ENCODE measurements around the gene TPPP.

Gene TPPP

DNA sequence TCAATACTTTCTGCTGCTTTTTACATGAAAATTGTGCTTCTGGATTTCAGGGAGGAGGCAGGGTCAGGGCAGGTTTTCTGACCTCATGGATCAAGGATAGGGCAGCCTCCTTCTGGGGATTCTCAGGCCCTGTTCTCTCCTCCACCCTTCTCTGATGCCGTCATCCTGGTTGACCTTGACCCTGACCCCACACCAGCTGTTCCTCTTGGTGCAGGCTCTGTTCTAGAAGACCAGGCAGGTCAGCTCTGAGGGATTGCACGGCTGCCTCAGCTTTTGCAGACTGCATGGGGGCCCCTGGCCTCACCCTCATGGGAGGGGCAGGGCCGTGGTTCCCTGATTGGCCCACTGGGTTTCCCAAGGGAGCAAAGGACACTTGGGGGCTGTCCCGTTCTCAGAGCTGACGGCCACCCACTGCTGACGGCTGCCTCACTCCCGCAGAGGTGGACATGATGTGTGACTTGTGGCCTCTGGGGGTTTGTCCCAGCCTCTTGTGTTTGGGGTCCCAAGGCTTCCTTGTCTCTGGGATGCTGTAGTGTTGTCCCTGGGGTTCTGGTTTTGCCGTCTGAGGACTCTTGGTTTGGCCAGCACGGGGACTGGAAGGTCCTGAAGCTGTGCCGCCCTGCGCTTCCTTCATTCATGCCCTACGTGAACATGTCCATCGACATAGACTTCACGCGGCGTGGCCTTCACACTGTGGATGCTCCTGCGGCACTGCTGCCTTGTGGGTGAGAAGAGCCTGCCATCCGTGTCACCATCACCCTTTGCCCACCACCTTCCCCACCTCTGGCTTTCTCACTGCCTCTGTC is 46.6 kb downstream of the TPPP start:
- TF ChIP-seq, protein P1, sequence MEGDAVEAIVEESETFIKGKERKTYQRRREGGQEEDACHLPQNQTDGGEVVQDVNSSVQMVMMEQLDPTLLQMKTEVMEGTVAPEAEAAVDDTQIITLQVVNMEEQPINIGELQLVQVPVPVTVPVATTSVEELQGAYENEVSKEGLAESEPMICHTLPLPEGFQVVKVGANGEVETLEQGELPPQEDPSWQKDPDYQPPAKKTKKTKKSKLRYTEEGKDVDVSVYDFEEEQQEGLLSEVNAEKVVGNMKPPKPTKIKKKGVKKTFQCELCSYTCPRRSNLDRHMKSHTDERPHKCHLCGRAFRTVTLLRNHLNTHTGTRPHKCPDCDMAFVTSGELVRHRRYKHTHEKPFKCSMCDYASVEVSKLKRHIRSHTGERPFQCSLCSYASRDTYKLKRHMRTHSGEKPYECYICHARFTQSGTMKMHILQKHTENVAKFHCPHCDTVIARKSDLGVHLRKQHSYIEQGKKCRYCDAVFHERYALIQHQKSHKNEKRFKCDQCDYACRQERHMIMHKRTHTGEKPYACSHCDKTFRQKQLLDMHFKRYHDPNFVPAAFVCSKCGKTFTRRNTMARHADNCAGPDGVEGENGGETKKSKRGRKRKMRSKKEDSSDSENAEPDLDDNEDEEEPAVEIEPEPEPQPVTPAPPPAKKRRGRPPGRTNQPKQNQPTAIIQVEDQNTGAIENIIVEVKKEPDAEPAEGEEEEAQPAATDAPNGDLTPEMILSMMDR (IDR thresholded peaks at IDR 0.05; ENCODE audit: low read depth, low read length), result no peak
- DNase-seq (ENCODE audit: extremely low read depth, low read depth), result no peak

- DNase-seq (ENCODE audit: extremely low read depth, low read depth), result no peak
- TF ChIP-seq, protein P1 (IDR thresholded peaks at IDR 0.05; ENCODE audit: low read depth, low read length), result no peak
These were observed 47.7 kb downstream of the TPPP start for GRCh38 chr5:645421-645820.

DNA sequence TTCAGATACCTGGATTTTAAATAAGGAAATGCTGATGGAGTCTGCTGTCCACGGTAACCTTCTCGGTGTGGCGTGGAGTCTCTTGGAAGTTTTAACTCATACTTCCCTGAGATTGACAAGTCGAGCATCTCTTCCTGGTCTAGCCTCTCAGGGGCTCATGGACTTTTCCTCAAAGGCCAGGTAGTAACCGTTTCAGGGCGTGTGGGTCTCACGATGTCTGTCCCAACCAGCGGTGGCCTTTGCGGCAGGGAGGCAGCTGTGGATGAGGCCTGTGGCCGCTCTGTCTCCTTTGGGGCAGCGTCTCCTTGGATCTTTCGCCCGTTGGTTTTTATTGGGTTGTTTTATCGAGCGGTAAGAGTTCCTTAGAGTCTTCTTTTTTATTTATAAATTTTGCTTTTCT is 48.2 kb downstream of the TPPP start:
- DNase-seq (ENCODE audit: extremely low read depth, low read depth), result no peak
- TF ChIP-seq, protein P1 (IDR thresholded peaks at IDR 0.05; ENCODE audit: low read depth, low read length), result no peak

GRCh38 chr5:644509-644908 is 48.6 kb downstream of the TPPP start:
- no peak for DNase-seq (ENCODE audit: extremely low read depth, low read depth)
- TF ChIP-seq, protein P1 (IDR thresholded peaks at IDR 0.05; ENCODE audit: low read depth, low read length), result no peak

- no peak for DNase-seq (ENCODE audit: extremely low read depth, low read depth)
- TF ChIP-seq, protein P1 (IDR thresholded peaks at IDR 0.05; ENCODE audit: low read depth, low read length), result no peak
These were observed 49.3 kb downstream of the TPPP start for GRCh38 chr5:643811-644271.

DNA sequence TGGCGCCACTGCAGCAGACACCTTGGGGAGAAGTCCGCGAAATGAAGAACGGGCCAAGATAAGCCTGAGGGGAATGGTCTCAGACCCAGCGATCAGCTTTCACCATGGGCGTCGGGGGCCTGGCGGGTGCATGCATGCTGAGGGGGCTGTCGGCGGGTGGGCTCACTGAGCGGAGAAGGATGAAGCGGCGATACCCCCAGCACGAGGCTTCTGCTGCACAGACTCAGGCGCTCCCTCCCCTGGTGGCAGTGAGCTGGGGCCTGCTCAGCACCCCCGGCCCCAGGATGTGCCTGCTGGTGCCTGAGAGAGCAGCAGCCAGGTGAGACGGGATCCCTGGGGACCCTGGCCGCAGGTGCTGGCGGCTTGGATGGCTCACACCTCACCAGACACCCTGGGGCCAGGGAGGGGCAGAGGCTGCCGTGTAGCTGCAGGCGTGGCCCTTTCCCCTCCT is 49.8 kb downstream of the TPPP start:
- TF ChIP-seq, protein P1 (IDR thresholded peaks at IDR 0.05; ENCODE audit: low read depth, low read length), result no peak
- DNase-seq (ENCODE audit: extremely low read depth, low read depth), result no peak

DNA sequence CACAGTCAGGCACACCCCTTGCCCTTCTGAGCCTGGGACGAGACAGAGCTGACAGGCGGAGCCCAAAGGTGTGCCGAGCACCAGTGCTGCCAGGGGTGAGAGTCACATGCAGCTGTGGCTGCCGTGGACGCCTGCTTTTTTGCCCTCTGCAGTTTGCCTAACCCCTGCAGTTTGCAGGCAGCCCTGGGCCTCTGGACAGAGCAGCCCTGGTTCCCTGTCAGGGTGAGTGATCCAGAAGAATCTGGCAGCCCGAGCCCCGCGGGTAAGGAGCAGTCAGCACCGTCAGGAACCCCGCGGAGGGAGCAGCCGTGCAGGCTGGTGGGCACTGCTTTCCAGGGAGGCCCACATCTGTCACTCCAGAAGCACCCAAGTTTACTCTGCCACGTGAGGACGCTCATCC is 50.7 kb downstream of the TPPP start:
- TF ChIP-seq, protein P1 (IDR thresholded peaks at IDR 0.05; ENCODE audit: low read depth, low read length), result no peak
- DNase-seq (ENCODE audit: extremely low read depth, low read depth), result no peak

Data from AG09319 (cell line).